NT2/D1 (cell line): Measurements from ENCODE around the gene CD276.
"Not testable (repeated sequence)": the region's sequence is repeated elsewhere in the genome, so short reads cannot be mapped to it uniquely, and the experiment has no call there.

ENCODE experiments used
- DNase-seq: peaks from one replicate; pipeline ENCODE4 v3.0.0-alpha.2; 2011; ENCODE audit warnings: low read depth, low spot score
- H3K27me3 ChIP-seq: 2 replicates; pipeline ENCODE4 v1.6.0; 2011; ENCODE audit warnings: mild to moderate bottlenecking; ENCODE audit not compliant: insufficient read length, insufficient read depth
- H3K36me3 ChIP-seq: 2 replicates; pipeline ENCODE4 v1.6.1; 2011; ENCODE audit warnings: mild to moderate bottlenecking, low read length, mixed read lengths; ENCODE audit not compliant: insufficient read depth, insufficient read length
- H3K4me1 ChIP-seq: 2 replicates; pipeline ENCODE4 v1.5.1; 2011; ENCODE audit not compliant: insufficient read depth, insufficient read length
- H3K4me3 ChIP-seq: 2 replicates; pipeline ENCODE4 v1.5.1; 2011; ENCODE audit warnings: low read depth; ENCODE audit not compliant: insufficient read length
- H3K9ac ChIP-seq: 2 replicates; pipeline ENCODE4 v1.6.0; 2011; ENCODE audit warnings: low read depth; ENCODE audit not compliant: insufficient read length
- H3K9me3 ChIP-seq: 2 replicates; pipeline ENCODE4 v1.5.1; 2011; ENCODE audit warnings: mild to moderate bottlenecking, low read length; ENCODE audit not compliant: insufficient read depth
- SUZ12 ChIP-seq: IDR thresholded peaks from 2 replicates; pipeline ENCODE4 v1.6.1; 2011; ENCODE audit not compliant: insufficient read length, insufficient read depth; ENCODE audit errors: extremely low read depth
- YY1 ChIP-seq: IDR thresholded peaks from 2 replicates; pipeline ENCODE4 v1.6.1; 2011; ENCODE audit not compliant: insufficient read length, insufficient read depth
- ZNF274 ChIP-seq: IDR thresholded peaks from 2 replicates; pipeline ENCODE4 v1.6.1; 2011; ENCODE audit warnings: mild to moderate bottlenecking, low read depth, low read length

Gene CD276

DNA sequence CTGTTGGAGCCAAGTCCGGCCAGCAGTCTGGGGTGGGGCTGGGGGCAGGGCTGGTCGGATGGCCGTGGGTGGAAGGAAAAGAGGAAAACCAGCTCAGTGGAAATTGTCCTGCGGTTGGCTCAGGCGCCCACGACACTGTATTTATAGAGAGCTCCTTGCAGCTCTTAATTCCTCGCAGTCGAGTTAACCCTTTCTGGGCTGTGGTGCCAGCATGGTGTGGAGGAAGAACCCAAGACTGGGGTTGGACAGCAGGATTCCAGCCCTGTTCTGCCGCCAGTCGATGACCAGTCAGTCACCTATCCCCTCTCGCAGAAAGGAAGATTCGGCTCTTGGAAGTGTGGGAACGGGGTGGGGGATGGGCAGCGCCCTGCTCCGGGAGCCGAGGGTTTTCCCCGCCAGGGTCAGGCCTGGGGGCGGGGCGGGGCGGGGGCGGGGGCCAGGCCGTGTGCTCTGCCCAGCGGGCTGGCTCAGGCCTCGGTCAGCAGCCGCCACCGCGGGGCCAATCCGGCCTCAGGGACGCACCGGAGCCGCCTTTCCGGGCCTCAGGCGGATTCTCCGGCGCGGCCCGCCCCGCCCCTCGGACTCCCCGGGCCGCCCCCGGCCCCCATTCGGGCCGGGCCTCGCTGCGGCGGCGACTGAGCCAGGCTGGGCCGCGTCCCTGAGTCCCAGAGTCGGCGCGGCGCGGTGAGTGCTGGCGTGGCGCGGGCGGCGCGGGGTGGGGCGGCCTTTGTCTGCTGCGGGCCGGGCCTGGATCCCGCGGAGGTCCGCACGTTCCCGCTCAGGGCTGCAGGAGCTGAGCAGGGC, at the start of gene CD276:
TSS of gene CD276 (plus strand) at position 607 of the 804 bp plus-strand sequence. CDS start 15,257 bp downstream, outside the sequence.
- Histone ChIP-seq H3K27me3 (no peaks in the 10 kb centered on the region), H3K9me3 (no peaks in the 10 kb centered on the region), H3K9ac (peak within 1 kb of the TSS; percentile 89), H3K36me3 (peaks cover 3% of the 10 kb centered on the region), H3K4me3 (peak within 1 kb of the TSS; percentile 84), H3K4me1 (peaks cover 16% of the 10 kb centered on the region)
- TF ChIP-seq YY1: no peak
- TF ChIP-seq ZNF274: no peak
- no peak for TF ChIP-seq SUZ12
- DNase-seq: no peak

DNA sequence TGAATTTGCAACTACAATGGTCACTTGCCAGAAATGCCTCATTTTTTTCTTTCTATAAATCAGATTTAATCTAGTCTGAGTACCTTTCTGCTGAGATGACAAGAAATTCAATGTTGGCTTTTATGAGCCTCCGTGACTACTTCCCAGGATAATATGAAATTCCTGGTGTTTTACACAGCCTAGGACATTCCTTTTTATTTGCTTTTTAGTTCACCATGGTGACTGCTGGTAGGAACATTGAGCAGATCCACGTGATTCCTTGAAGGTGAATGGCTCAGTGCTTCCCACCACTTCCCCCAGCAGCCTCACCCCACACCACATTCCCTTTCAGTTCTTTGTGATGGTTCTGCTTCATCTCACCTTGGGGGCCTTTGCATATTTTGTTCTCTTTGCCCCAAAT, 46.7 kb upstream of the CD276 start:
- no peaks in the 10 kb centered on the region for H3K36me3 ChIP-seq
- peaks cover 15% of the 10 kb centered on the region for H3K9me3 ChIP-seq
- no peak overlapping the region for H3K4me3 ChIP-seq
- H3K9ac ChIP-seq: no peak overlapping the region
- H3K27me3 ChIP-seq: no peaks in the 10 kb centered on the region
- DNase-seq: no peak
- TF ChIP-seq ZNF274 (no peak), YY1 (no peak), SUZ12 (no peak)
- no peaks in the 10 kb centered on the region for H3K4me1 ChIP-seq

DNA sequence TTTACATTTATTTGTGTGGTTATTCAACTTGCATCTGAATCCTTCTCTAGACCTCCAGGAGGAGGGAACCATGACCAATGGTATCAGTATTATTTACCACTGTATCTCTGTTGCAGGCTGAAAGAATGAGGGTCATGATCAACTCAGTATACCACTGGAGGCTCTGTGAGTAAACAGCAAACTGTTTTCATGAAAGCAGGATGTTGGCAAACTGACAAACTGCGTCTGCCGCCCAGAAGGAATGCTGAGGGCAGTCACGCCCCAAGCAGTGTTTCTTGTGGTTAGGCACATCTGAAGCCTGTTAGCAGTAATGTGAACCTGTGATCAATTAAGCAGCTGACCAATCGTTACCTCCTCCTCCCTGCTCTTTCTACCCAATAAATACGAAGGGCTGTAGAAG, 44.7 kb upstream of the CD276 start:
- not testable (repeated sequence) for H3K4me1 ChIP-seq, DNase-seq, H3K27me3 ChIP-seq, H3K36me3 ChIP-seq, H3K9ac ChIP-seq, H3K4me3 ChIP-seq
- H3K9me3 ChIP-seq: peaks cover 15% of the 10 kb centered on the region

DNA sequence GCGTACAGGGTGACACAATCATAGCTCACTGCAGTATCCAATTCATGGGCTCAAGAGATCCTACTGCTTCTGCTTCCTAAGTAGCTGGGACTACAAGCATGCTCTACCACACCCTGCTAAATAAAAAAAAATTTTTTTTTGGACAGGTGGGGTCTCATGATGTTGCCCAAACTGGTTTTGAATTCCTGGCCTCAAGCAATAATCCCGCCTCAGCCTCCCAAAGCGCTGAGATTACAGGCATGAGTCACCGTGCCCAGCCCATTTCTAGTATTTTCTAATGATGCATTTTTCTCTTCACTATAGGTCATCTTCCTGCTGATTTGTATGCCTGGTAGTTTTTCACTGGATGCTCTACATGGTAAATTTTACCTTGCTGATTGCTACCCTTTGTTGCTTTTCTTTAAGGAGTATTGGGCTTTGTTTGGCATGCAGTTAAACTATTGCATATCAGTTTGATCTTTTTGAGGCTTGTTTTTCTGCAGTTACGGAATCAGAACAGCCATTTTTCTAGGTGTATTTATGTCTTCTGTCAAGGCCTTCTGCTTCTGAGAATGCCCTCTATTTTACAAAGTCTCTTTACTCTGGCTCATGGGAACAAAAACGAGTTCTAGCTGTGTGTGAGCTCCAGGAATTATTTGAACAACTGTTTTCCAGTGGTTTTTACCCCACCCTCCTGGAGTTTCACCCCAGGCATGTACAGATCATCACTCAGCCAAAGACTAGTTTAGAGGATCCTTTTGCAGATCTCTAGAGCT, 36.7 kb upstream of the CD276 start:
- no peak overlapping the region for H3K9ac ChIP-seq
- no peak overlapping the region for H3K4me3 ChIP-seq
- TF ChIP-seq YY1 (no peak), SUZ12 (no peak), ZNF274 (no peak)
- no peak for DNase-seq
- H3K4me1 ChIP-seq: no peaks in the 10 kb centered on the region
- no peaks in the 10 kb centered on the region for H3K27me3 ChIP-seq
- H3K9me3 ChIP-seq: no peaks in the 10 kb centered on the region
- no peaks in the 10 kb centered on the region for H3K36me3 ChIP-seq

DNA sequence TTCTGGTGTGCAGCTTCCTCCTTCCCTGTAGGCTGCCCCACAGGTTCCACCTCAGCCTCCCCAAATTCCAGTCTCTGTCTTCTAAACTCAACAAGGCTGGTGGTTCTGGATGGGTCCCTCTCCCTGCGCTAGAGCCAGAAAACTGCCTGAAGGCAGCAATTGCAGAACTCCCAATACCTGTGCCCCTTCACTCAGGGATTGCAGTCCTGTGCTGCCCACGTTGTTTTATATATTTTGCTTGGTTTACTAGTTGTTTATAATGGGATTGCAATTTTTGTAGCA, 36.2 kb upstream of the CD276 start:
- H3K9me3 ChIP-seq: no peaks in the 10 kb centered on the region
- no peaks in the 10 kb centered on the region for H3K27me3 ChIP-seq
- H3K9ac ChIP-seq: no peak overlapping the region
- TF ChIP-seq SUZ12: no peak
- no peak for TF ChIP-seq ZNF274
- no peak for TF ChIP-seq YY1
- no peak overlapping the region for H3K4me3 ChIP-seq
- no peak for DNase-seq
- no peaks in the 10 kb centered on the region for H3K4me1 ChIP-seq
- H3K36me3 ChIP-seq: no peaks in the 10 kb centered on the region

DNA sequence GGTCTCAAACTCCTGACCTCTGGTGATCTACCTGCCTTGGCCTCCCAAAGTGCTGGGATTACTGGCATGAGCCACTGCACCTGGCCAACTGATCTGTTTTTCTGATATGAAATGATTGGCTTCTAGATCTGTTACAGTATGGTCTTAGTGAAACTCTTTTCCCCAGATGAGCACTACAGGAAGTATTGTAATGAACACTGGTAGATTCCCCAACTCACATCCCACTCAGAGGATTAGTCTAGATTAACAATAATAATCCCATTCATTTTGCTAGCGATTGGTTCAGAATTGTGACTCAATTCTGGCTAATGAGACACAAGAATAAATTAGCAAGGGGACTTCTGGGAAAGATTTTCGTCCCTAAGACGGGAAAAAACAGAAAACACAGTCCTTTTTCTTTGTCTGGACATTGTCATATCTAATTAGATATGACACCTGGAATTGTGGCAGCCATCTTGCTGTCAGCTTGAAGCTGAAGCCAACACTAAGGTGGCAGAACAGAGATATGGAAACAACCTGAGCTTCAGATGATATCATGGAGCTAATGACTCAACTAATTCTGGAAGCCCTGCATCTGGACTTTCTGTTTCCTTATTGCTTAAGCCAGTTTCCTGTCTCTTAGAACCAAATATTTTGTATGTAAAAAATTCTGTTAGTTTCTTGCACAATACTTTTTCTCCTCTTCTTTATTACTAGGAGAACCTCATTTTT, 33.6 kb upstream of the CD276 start:
- no peak for DNase-seq
- no peak for TF ChIP-seq SUZ12
- TF ChIP-seq ZNF274: no peak
- no peak for TF ChIP-seq YY1
- Histone ChIP-seq H3K36me3 (no peaks in the 10 kb centered on the region), H3K4me3 (no peak overlapping the region), H3K9ac (no peak overlapping the region), H3K9me3 (no peaks in the 10 kb centered on the region), H3K27me3 (no peaks in the 10 kb centered on the region), H3K4me1 (no peaks in the 10 kb centered on the region)

DNA sequence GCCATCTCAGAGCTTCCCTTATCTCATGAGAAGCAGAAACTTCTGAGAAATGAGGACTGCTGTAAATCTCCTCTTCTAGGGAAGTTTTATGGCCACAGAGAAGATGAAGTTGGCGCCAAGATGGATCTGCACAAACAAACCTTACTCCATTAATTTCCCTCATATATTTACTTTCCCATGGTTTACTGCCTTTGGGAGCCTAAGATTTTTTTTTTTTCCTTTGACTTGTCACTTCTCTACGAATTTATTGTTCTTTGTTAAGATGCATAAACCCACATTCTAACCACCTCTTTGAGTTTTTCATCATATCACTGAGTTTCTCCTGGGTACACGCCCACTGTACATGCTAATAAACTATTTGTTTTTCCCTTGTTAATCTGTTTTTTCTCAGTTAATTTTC, 29.5 kb upstream of the CD276 start:
- H3K9me3 ChIP-seq: no peaks in the 10 kb centered on the region
- TF ChIP-seq YY1 (no peak), SUZ12 (no peak), ZNF274 (no peak)
- H3K36me3 ChIP-seq: no peaks in the 10 kb centered on the region
- no peak overlapping the region for H3K4me3 ChIP-seq
- no peak for DNase-seq
- H3K27me3 ChIP-seq: no peaks in the 10 kb centered on the region
- no peak overlapping the region for H3K9ac ChIP-seq
- no peaks in the 10 kb centered on the region for H3K4me1 ChIP-seq
